Spleen (tissue), 11 donors: ENCODE measurements around the gene MDFIC2. TPM values are rescaled to one million over a fixed set of nuclear protein-coding genes. Genes with fewer than 3 reads are reported as not detected.

Experiments
- DNase-seq: peaks from one replicate; pipeline ENCODE4 v3.0.0-alpha.2; 2020
- H3K27ac ChIP-seq, 8 donors: fragments of 200-600 bp; sonication (generic) in 7 of 8; 1 replicate in 4 of 8; 2 replicates in 4 of 8; pipeline versions ENCODE4 v1.5.0 to v1.8.0; 2016 to 2021; ENCODE audit warnings: inconsistent platforms in 4 of 8, mild to moderate bottlenecking in 4 of 8, moderate library complexity in 1 of 8
- H3K27me3 ChIP-seq, 7 donors: fragments of 200-600 bp; sonication (generic) in 6 of 7; replicated peaks in 1 of 7; 1 replicate in 4 of 7; 2 replicates in 3 of 7; pipeline versions ENCODE4 v1.5.0 to v1.8.0; 2016 to 2021; ENCODE audit warnings: inconsistent platforms in 3 of 7, mild to moderate bottlenecking in 1 of 7
- H3K36me3 ChIP-seq, 6 donors: fragments of 200-600 bp; sonication (generic) in 5 of 6; 1 replicate in 4 of 6; 2 replicates in 2 of 6; pipeline versions ENCODE4 v1.5.0 to v1.8.0; 2016 to 2021; ENCODE audit warnings: inconsistent platforms in 2 of 6
- H3K4me1 ChIP-seq, 6 donors: fragments of 200-600 bp; sonication (generic) in 5 of 6; 1 replicate in 3 of 6; 2 replicates in 3 of 6; pipeline versions ENCODE4 v1.5.0 to v1.8.0; 2016 to 2021; ENCODE audit warnings: inconsistent platforms in 3 of 6
- H3K4me3 ChIP-seq, 8 donors: fragments of 200-600 bp; sonication (generic) in 7 of 8; 1 replicate in 4 of 8; 2 replicates in 4 of 8; pipeline versions ENCODE4 v1.5.0 to v1.8.0; 2016 to 2021; ENCODE audit warnings: inconsistent platforms in 4 of 8, mild to moderate bottlenecking in 4 of 8, moderate library complexity in 2 of 8
- H3K9me3 ChIP-seq, 8 donors: fragments of 200-600 bp; sonication (generic) in 7 of 8; 1 replicate in 4 of 8; 2 replicates in 4 of 8; pipeline versions ENCODE4 v1.5.0 to v1.8.0; 2016 to 2021; ENCODE audit warnings: inconsistent platforms in 4 of 8
- CTCF ChIP-seq, 11 experiments: fragments of 200-600 bp in 7 of 11; fragments of 450-650 bp in 4 of 11; sonication (generic) in 4 of 11; IDR thresholded peaks in 8 of 11; conservative IDR thresholded peaks in 3 of 11; 1 replicate in 7 of 11; 2 replicates in 4 of 11; pipeline versions ENCODE4 v1.4.0 to v1.8.0; 2016 to 2021; ENCODE audit warnings: antibody characterized with exemption in 11 of 11, inconsistent platforms in 4 of 11, mild to moderate bottlenecking in 1 of 11
- POLR2A ChIP-seq, 3 donors: fragments of 450-650 bp; IDR thresholded peaks; one replicate each; pipeline ENCODE4 v1.5.1; 2017; ENCODE audit warnings: antibody characterized with exemption in 3 of 3, mild to moderate bottlenecking in 1 of 3
- POLR2AphosphoS5 ChIP-seq, 3 donors: sonication (generic); formaldehyde crosslinking; IDR thresholded peaks; one replicate each; pipeline ENCODE4 v1.5.1; 2017; ENCODE audit warnings: antibody characterized with exemption in 3 of 3
- WGBS, 5 donors: extraction: QIAGEN DNeasy Blood & Tissue Kit in 3 of 5; methylation state at CpG; one replicate each; pipeline versions ENCODE4 v1.1.5 to v1.1.7; 2013 to 2018; 5-methylcytosine and 5-hydroxymethylcytosine counted together
- intact Hi-C: fragments of 100-400 bp; cut with DNase I; formaldehyde crosslinking; loops from one replicate; pipeline ENCODE4 v1.15.0; 2023; ENCODE audit warnings: low total_unique reads
- polyA plus RNA-seq, 3 donors: library from polyadenylated mRNA; stranded (reverse); fragments of 200-250 nt; gene quantifications; one replicate each; pipeline ENCODE4 v1.2.1, GENCODE V29; 2013
- total RNA-seq, 7 donors: library from RNA; depleted of rRNA in 3 of 7; stranded (reverse); fragments of >200 nt in 3 of 7; fragmentation: NEBNext Ultra II Directional in 4 of 7; extraction: Animal tissue kit (Norgen Biotek cat#: 25700) in 4 of 7; gene quantifications; one replicate each; pipeline versions ENCODE4 v1.1.0 to v1.2.1, GENCODE V29; 2016 to 2021
- donor health status: healthy with polysubstance abuse.
- donor health status: DM: no; HTN: no; CAD: no; lungs with moderate emphysema.
- donor health status: DM: no; HTN: no; CAD: no.
- donor health status: Bipolar disorder and iron deficiency.
- donor health status: healthy.
- donor health status: DM: no; HTN: no; CAD: no.
- donor health status: DM: yes; HTN: yes; CAD: no.

The MDFIC2 gene
- total and polyA plus RNA-seq, 10 donors: not detected

GRCh38 chr3:70261283-70261682 lies 51.2 kb downstream of the MDFIC2 start:
- H3K36me3 ChIP-seq: no peaks in the 10 kb centered on the region
- TF ChIP-seq CTCF (IDR thresholded peaks at IDR 0.05 in 8 of 11, conservative IDR thresholded peaks at IDR 0.05 in 3 of 11) (no peak), POLR2AphosphoS5 (IDR thresholded peaks at IDR 0.05) (no peak), POLR2A (IDR thresholded peaks at IDR 0.05) (no peak)
- H3K27me3 ChIP-seq: no peaks in the 10 kb centered on the region
- no peak overlapping the region for H3K4me3 ChIP-seq
- intact Hi-C loops: no loop called here
- H3K4me1 ChIP-seq: no peaks in the 10 kb centered on the region
- no peak overlapping the region for H3K27ac ChIP-seq
- DNase-seq: no peak
- no peaks in the 10 kb centered on the region for H3K9me3 ChIP-seq
- WGBS, 5 donors: 71 to 81% (median 77%) methylated on average over 1 of the region's 1 CpG

- intact Hi-C loops: no loop called here
- Histone ChIP-seq H3K27ac (no peak overlapping the region), H3K4me3 (no peak overlapping the region), H3K9me3 (no peaks in the 10 kb centered on the region), H3K36me3 (no peaks in the 10 kb centered on the region), H3K27me3 (no peaks in the 10 kb centered on the region), H3K4me1 (no peaks in the 10 kb centered on the region)
- WGBS, 5 donors: 53 to 81% (median 66%) methylated on average over 1 of the region's 1 CpG
- no peak for DNase-seq
- no peak for TF ChIP-seq POLR2A (IDR thresholded peaks at IDR 0.05)
- TF ChIP-seq POLR2AphosphoS5 (IDR thresholded peaks at IDR 0.05): no peak
- no peak for TF ChIP-seq CTCF (IDR thresholded peaks at IDR 0.05 in 8 of 11, conservative IDR thresholded peaks at IDR 0.05 in 3 of 11)
Measured at GRCh38 chr3:70256566-70256965, 55.9 kb downstream of the MDFIC2 start.

- TF ChIP-seq POLR2AphosphoS5 (IDR thresholded peaks at IDR 0.05) (no peak), CTCF (IDR thresholded peaks at IDR 0.05 in 8 of 11, conservative IDR thresholded peaks at IDR 0.05 in 3 of 11) (no peak)
- no peak overlapping the region for H3K27ac ChIP-seq
- no peak for DNase-seq
- no peaks in the 10 kb centered on the region for H3K4me1 ChIP-seq
- WGBS, 5 donors: 78 to 92% (median 90%) methylated on average over 3 of the region's 3 CpGs
- no peak overlapping the region for H3K4me3 ChIP-seq
- no peaks in the 10 kb centered on the region for H3K27me3 ChIP-seq
- intact Hi-C loops: no loop called here
- no peaks in the 10 kb centered on the region for H3K9me3 ChIP-seq
- no peaks in the 10 kb centered on the region for H3K36me3 ChIP-seq
Measured at GRCh38 chr3:70250492-70250891, 61.9 kb downstream of the MDFIC2 start.

- Histone ChIP-seq H3K27me3 (no peaks in the 10 kb centered on the region), H3K36me3 (no peaks in the 10 kb centered on the region), H3K9me3 (no peaks in the 10 kb centered on the region), H3K4me1 (no peaks in the 10 kb centered on the region), H3K4me3 (no peak overlapping the region), H3K27ac (no peak overlapping the region)
- intact Hi-C loops: no loop called here
- WGBS, 5 donors: 85 to 92% (median 92%) methylated on average over 7 of the region's 7 CpGs
- TF ChIP-seq POLR2A (IDR thresholded peaks at IDR 0.05): no peak
- TF ChIP-seq CTCF (IDR thresholded peaks at IDR 0.05 in 8 of 11, conservative IDR thresholded peaks at IDR 0.05 in 3 of 11): no peak
- no peak for TF ChIP-seq POLR2AphosphoS5 (IDR thresholded peaks at IDR 0.05)
- DNase-seq: no peak
Measured at GRCh38 chr3:70249509-70250160, 62.8 kb downstream of the MDFIC2 start.
